Astrocyte (in vitro differentiated cells and primary cell): ENCODE measurements around the gene CRYBG3.

Source experiments
- EZH2 ChIP-seq: IDR thresholded peaks from 2 replicates; pipeline ENCODE4 v1.6.1; 2012; ENCODE audit warnings: mild to moderate bottlenecking, low read length, inconsistent platforms; ENCODE audit not compliant: insufficient read depth
- TF ChIP-seq, protein P1 (sequence below): IDR thresholded peaks from 2 replicates; pipeline ENCODE4 v1.5.1; 2011; ENCODE audit warnings: low read depth, mild to moderate bottlenecking, inconsistent platforms, low read length, moderate library complexity; ENCODE audit not compliant: insufficient read depth

DNA sequence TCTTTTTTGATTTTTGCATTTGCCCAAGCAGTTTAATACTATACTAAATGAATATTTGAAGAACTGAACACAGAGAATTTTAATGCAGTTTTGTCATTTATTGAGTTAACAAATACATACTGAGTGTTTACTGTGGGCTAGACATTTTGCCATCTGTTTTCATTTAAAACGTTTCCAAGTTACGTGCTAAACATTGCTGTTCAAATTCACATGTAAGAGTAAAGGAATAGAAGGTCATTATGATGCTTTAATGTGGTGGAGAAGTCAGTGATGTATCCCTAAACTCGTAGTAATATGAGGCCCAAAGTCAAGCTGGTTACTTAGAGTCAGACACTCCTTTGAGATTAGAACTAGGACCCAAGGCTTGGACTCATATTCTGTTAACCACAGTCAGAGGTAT lies 49.4 kb downstream of the CRYBG3 start:
- TF ChIP-seq, protein P1, sequence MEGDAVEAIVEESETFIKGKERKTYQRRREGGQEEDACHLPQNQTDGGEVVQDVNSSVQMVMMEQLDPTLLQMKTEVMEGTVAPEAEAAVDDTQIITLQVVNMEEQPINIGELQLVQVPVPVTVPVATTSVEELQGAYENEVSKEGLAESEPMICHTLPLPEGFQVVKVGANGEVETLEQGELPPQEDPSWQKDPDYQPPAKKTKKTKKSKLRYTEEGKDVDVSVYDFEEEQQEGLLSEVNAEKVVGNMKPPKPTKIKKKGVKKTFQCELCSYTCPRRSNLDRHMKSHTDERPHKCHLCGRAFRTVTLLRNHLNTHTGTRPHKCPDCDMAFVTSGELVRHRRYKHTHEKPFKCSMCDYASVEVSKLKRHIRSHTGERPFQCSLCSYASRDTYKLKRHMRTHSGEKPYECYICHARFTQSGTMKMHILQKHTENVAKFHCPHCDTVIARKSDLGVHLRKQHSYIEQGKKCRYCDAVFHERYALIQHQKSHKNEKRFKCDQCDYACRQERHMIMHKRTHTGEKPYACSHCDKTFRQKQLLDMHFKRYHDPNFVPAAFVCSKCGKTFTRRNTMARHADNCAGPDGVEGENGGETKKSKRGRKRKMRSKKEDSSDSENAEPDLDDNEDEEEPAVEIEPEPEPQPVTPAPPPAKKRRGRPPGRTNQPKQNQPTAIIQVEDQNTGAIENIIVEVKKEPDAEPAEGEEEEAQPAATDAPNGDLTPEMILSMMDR = no peak
- no peak for TF ChIP-seq EZH2
